Smooth muscle cell of the umbilical artery (primary cell): ENCODE results near the gene ACADM. TPM values are rescaled to one million over a fixed set of nuclear protein-coding genes. Genes with fewer than 3 reads are reported as not detected.

Experiments
- total RNA-seq: library from RNA; depleted of rRNA; stranded (reverse); fragments of >200 nt; gene quantifications from 2 replicates; pipeline ENCODE4 v1.2.3, GENCODE V29; 2014

The ACADM gene
- 25.8 and 43.2 TPM in 2 replicates for total RNA-seq

GRCh38 chr1:75724472-75725022 is at the start of gene ACADM:
Gene ACADM (plus strand): TSS chr1:75724709. CDS start chr1:75724788, 79 bp downstream.

GRCh38 chr1:75785983-75786853 is 61.7 kb downstream of the ACADM start, which contains the start of gene RABGGTB:
Gene RABGGTB (plus strand): TSS chr1:75786256. CDS start chr1:75786272, 16 bp downstream.

GRCh38 chr1:75796376-75797272 is 72.1 kb downstream of the ACADM start, which contains the start of gene MSH4:
Gene MSH4 (plus strand): TSS chr1:75796882. CDS start chr1:75796986, 104 bp downstream.

Other genes with a start within 250 kb of the ACADM start
- gene SLC44A5, start 113.6 kb upstream of the ACADM start, total RNA-seq = under 0.01 and 0.09 TPM in 2 replicates
- 129 and 131 TPM in 2 replicates for gene RABGGTB, start 61.5 kb downstream of the ACADM start, total RNA-seq
- gene MSH4, start 72.2 kb downstream of the ACADM start, total RNA-seq = 0.46 and 0.59 TPM in 2 replicates
- not detected in 2 replicates for gene ASB17, start 207.7 kb downstream of the ACADM start, total RNA-seq